Mesendoderm (in vitro differentiated cells): Measurements from ENCODE around the gene ABHD2.

Source experiments
- DNase-seq: peaks from one replicate; pipeline ENCODE4 v3.0.0; 2013
- H2AK5ac ChIP-seq: 2 replicates; pipeline ENCODE4 v1.6.1; 2013; ENCODE audit warnings: low read length, inconsistent platforms
- H2BK120ac ChIP-seq: 2 replicates; pipeline ENCODE4 v1.6.1; 2013; ENCODE audit warnings: low read depth, mild to moderate bottlenecking, low read length, moderate library complexity, mixed read lengths
- H2BK15ac ChIP-seq: replicated peaks from 2 replicates; pipeline ENCODE4 v1.6.1; 2013; ENCODE audit warnings: low read depth, mild to moderate bottlenecking, moderate library complexity
- H2BK5ac ChIP-seq: 2 replicates; pipeline ENCODE4 v1.6.1; 2013; ENCODE audit warnings: low read length, inconsistent platforms
- H3K18ac ChIP-seq: 2 replicates; pipeline ENCODE4 v1.6.1; 2013; ENCODE audit warnings: mild to moderate bottlenecking, low read length, mixed read lengths
- H3K23ac ChIP-seq: one replicate; pipeline ENCODE4 v1.6.1; 2013; ENCODE audit warnings: low read length
- H3K27ac ChIP-seq: 2 replicates; pipeline ENCODE4 v1.5.1; 2013; ENCODE audit warnings: low read depth, mild to moderate bottlenecking, inconsistent platforms, low read length, moderate library complexity
- H3K27me3 ChIP-seq: 2 replicates; pipeline ENCODE4 v1.6.1; 2013; ENCODE audit warnings: low read length, control low read depth, mild to moderate bottlenecking, inconsistent platforms; ENCODE audit not compliant: insufficient read depth, poor library complexity
- H3K36me3 ChIP-seq: 2 replicates; pipeline ENCODE4 v1.6.1; 2013; ENCODE audit warnings: low read length, inconsistent platforms; ENCODE audit not compliant: control insufficient read depth, insufficient read depth
- H3K4ac ChIP-seq: one replicate; pipeline ENCODE4 v1.6.1; 2013; ENCODE audit warnings: low read depth, mild to moderate bottlenecking, low read length, moderate library complexity
- H3K4me1 ChIP-seq: 2 replicates; pipeline ENCODE4 v1.6.1; 2013; ENCODE audit warnings: low read depth, low read length, inconsistent platforms; ENCODE audit not compliant: control insufficient read depth
- H3K4me2 ChIP-seq: 2 replicates; pipeline ENCODE4 v1.6.1; 2013; ENCODE audit warnings: low read length
- H3K4me3 ChIP-seq: 2 replicates; pipeline ENCODE4 v1.5.1; 2013; ENCODE audit warnings: mild to moderate bottlenecking, low read length
- H3K56ac ChIP-seq: one replicate; pipeline ENCODE4 v1.6.1; 2013; ENCODE audit warnings: low read length
- H3K79me1 ChIP-seq: 2 replicates; pipeline ENCODE4 v1.6.1; 2013; ENCODE audit warnings: low read length, inconsistent platforms
- H3K79me2 ChIP-seq: 2 replicates; pipeline ENCODE4 v1.6.1; 2013; ENCODE audit warnings: mild to moderate bottlenecking, low read length; ENCODE audit not compliant: control insufficient read depth, insufficient read depth
- H3K9ac ChIP-seq: 2 replicates; pipeline ENCODE4 v1.6.1; 2013; ENCODE audit warnings: low read length, inconsistent platforms
- H4K5ac ChIP-seq: one replicate; pipeline ENCODE4 v1.6.1; 2013; ENCODE audit warnings: low read length
- H4K8ac ChIP-seq: one replicate; pipeline ENCODE4 v1.6.1; 2013; ENCODE audit warnings: low read depth, mild to moderate bottlenecking, control low read depth, low read length, moderate library complexity
- WGBS: extraction: QIAGEN DNeasy Blood & Tissue Kit; methylation state at CpG from one replicate; pipeline ENCODE4 v1.1.7; 2013; ENCODE audit warnings: low lambda C conversion rate, missing lambda C conversion rate; ENCODE audit not compliant: insufficient coverage; ENCODE audit errors: extremely low coverage; 5-methylcytosine and 5-hydroxymethylcytosine counted together

The ABHD2 gene

GRCh38 chr15:89170364-89170763, 82.1 kb downstream of the ABHD2 start:
- H3K23ac ChIP-seq = no peak overlapping the region
- H3K27me3 ChIP-seq = no peaks in the 10 kb centered on the region
- H2BK120ac ChIP-seq = no peak overlapping the region
- H3K79me2 ChIP-seq = no peaks in the 10 kb centered on the region
- H3K4ac ChIP-seq = no peak overlapping the region
- no peak overlapping the region for H4K8ac ChIP-seq
- no peak overlapping the region for H2AK5ac ChIP-seq
- H3K4me2 ChIP-seq = no peak overlapping the region
- H3K79me1 ChIP-seq = no peaks in the 10 kb centered on the region
- H2BK5ac ChIP-seq = no peak overlapping the region
- H3K27ac ChIP-seq = no peak overlapping the region
- no peak for DNase-seq
- no peak overlapping the region for H2BK15ac ChIP-seq
- H3K4me3 ChIP-seq = no peak overlapping the region
- WGBS = no CpG with 5 or more reads among the region's 3 CpGs
- peaks cover 7% of the 10 kb centered on the region for H3K4me1 ChIP-seq
- H3K9ac ChIP-seq = no peak overlapping the region
- no peak overlapping the region for H3K18ac ChIP-seq
- no peak overlapping the region for H3K56ac ChIP-seq
- H4K5ac ChIP-seq = no peak overlapping the region
- H3K36me3 ChIP-seq = no peaks in the 10 kb centered on the region

- H4K8ac ChIP-seq = no peak overlapping the region
- no peak overlapping the region for H2BK5ac ChIP-seq
- no peaks in the 10 kb centered on the region for H3K27me3 ChIP-seq
- H3K79me1 ChIP-seq = no peaks in the 10 kb centered on the region
- no peak overlapping the region for H3K9ac ChIP-seq
- no peak overlapping the region for H3K56ac ChIP-seq
- peak; percentile 86 for DNase-seq
- H2BK120ac ChIP-seq = no peak overlapping the region
- H3K27ac ChIP-seq = no peak overlapping the region
- no peak overlapping the region for H3K4me2 ChIP-seq
- H3K4ac ChIP-seq = no peak overlapping the region
- no peak overlapping the region for H3K18ac ChIP-seq
- no peak overlapping the region for H2BK15ac ChIP-seq
- H3K4me1 ChIP-seq = peaks cover 3% of the 10 kb centered on the region
- no peak overlapping the region for H3K23ac ChIP-seq
- no peak overlapping the region for H2AK5ac ChIP-seq
- H3K4me3 ChIP-seq = no peak overlapping the region
- no peaks in the 10 kb centered on the region for H3K36me3 ChIP-seq
- no peaks in the 10 kb centered on the region for H3K79me2 ChIP-seq
- no CpG with 5 or more reads among the region's 12 CpGs for WGBS
- H4K5ac ChIP-seq = no peak overlapping the region
These were observed 83.1 kb downstream of the ABHD2 start for GRCh38 chr15:89171136-89172072.

DNA sequence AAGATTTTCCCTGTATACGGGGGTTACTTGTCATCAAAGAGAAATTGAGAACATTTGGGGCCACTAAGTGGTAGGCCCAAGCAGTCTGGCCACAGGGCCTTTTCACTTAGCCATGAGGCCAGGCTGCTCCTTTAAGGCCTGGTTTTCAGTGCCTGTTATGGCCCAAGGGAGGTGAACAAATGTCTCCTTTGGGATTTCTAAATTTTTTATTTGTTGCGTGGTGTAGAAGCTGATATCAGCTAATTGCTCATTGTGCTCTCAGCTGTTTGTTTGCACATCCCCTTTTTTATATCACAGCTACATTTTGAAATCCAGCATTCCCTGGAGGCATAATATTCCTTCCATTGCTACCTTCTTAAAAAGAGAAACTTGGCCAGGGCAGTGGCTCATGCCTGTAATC, 84.7 kb downstream of the ABHD2 start:
- Histone ChIP-seq H3K4ac (no peak overlapping the region), H3K27ac (no peak overlapping the region), H2AK5ac (no peak overlapping the region), H2BK120ac (no peak overlapping the region), H3K4me3 (no peak overlapping the region), H3K9ac (no peak overlapping the region), H3K23ac (no peak overlapping the region), H3K27me3 (no peaks in the 10 kb centered on the region), H3K36me3 (peaks cover under 1% of the 10 kb centered on the region), H3K79me2 (no peaks in the 10 kb centered on the region), H3K56ac (no peak overlapping the region), H4K5ac (no peak overlapping the region), H3K79me1 (no peaks in the 10 kb centered on the region), H3K4me2 (no peak overlapping the region), H3K18ac (no peak overlapping the region), H4K8ac (no peak overlapping the region), H2BK15ac (no peak overlapping the region), H2BK5ac (no peak overlapping the region), H3K4me1 (no peaks in the 10 kb centered on the region)
- no peak for DNase-seq
- whole genome bisulfite sequencing = no CpG with 5 or more reads among the region's 2 CpGs

DNA sequence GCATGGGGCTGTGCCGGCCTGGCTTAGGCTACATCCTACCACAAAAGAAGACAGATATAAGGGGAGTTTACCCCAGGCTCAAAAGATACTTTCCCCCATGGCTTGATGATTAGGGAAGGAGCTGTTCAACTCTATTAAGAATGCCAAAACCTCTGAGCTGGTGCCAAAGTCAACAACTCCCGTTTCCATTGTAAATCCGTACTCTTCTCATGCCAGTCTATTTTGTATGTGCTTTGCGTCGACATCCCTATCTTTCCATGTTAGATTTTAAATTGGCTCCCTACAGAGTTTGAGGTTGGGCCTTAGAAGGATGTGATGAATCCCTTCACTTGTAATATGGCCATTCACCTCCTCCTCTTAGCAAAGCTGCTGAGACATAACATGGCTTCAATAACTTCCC, 86.2 kb downstream of the ABHD2 start:
- Histone ChIP-seq H4K5ac (no peak overlapping the region), H3K18ac (no peak overlapping the region), H3K4me3 (no peak overlapping the region), H2BK5ac (no peak overlapping the region), H3K9ac (no peak overlapping the region), H2AK5ac (no peak overlapping the region), H3K23ac (no peak overlapping the region), H3K56ac (no peak overlapping the region), H3K4me2 (no peak overlapping the region), H2BK15ac (no peak overlapping the region), H3K4me1 (no peaks in the 10 kb centered on the region), H3K79me2 (no peaks in the 10 kb centered on the region), H3K79me1 (no peaks in the 10 kb centered on the region), H2BK120ac (no peak overlapping the region), H3K27ac (no peak overlapping the region), H4K8ac (no peak overlapping the region), H3K4ac (no peak overlapping the region), H3K36me3 (peaks cover 1% of the 10 kb centered on the region), H3K27me3 (no peaks in the 10 kb centered on the region)
- no CpG with 5 or more reads among the region's 5 CpGs for WGBS
- no peak for DNase-seq

DNA sequence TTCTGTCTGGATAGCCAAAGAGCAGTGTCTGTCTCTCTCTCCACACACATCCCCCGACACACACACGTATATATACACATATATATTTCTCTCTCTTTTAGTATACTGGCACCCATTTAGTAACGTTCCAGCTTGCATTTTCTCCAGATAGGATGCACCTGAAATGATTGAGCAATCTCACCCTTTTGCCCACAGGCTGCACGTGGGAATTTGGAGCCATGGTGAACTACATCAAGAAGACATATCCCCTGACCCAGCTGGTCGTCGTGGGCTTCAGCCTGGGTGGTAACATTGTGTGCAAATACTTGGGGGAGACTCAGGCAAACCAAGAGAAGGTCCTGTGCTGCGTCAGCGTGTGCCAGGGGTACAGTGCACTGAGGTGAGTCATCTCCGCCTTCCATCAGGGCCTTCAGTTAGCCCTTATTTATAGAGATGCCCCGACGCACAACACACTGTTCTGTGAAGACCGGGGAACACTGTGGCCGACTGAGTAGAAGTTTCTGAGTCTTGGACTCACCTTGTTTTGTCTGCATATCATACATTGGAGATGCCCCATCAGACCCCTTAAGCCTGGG, 87.4 kb downstream of the ABHD2 start:
- WGBS = no CpG with 5 or more reads among the region's 13 CpGs
- Histone ChIP-seq H4K8ac (no peak overlapping the region), H2BK120ac (no peak overlapping the region), H3K4me2 (no peak overlapping the region), H2BK15ac (no peak overlapping the region), H3K79me2 (no peaks in the 10 kb centered on the region), H2AK5ac (no peak overlapping the region), H3K56ac (no peak overlapping the region), H3K4me3 (no peak overlapping the region), H2BK5ac (no peak overlapping the region), H3K18ac (no peak overlapping the region), H3K79me1 (no peaks in the 10 kb centered on the region), H3K23ac (no peak overlapping the region), H3K4ac (no peak overlapping the region), H4K5ac (no peak overlapping the region), H3K27ac (no peak overlapping the region), H3K27me3 (no peaks in the 10 kb centered on the region), H3K4me1 (no peaks in the 10 kb centered on the region), H3K9ac (no peak overlapping the region), H3K36me3 (peaks cover 1% of the 10 kb centered on the region)
- no peak for DNase-seq
